RWPE2 (cell line): ENCODE measurements around the gene TFAP2C.
A peak's percentile ranks its signal among the peaks of the same experiment; 100 is the strongest.

Experiments
- ATAC-seq: fragments of 200-7000 bp; cut with Tn5 transposase; 3 replicates; pipeline ENCODE4 v1.9.1; 2021; ENCODE audit warnings: low read depth
- DNase-seq: peaks from one replicate; pipeline ENCODE4 v3.0.0-alpha.2; 2020; ENCODE audit warnings: low spot score
- H3K27ac ChIP-seq: fragments of 450-650 bp; 2 replicates; pipeline ENCODE4 v1.5.1; 2017; ENCODE audit warnings: mild to moderate bottlenecking; ENCODE audit not compliant: poor library complexity, severe bottlenecking
- H3K27me3 ChIP-seq: fragments of 250-450 bp; sonication (Bioruptor Pico); 2 replicates; pipeline ENCODE4 v1.5.1; 2021; ENCODE audit warnings: mild to moderate bottlenecking, moderate library complexity; ENCODE audit not compliant: insufficient read depth, poor library complexity, severe bottlenecking
- H3K36me3 ChIP-seq: fragments of 250-450 bp; sonication (Bioruptor Pico); 2 replicates; pipeline ENCODE4 v1.5.1; 2020; ENCODE audit warnings: low read depth, mild to moderate bottlenecking, moderate library complexity
- H3K4me1 ChIP-seq: fragments of 250-450 bp; sonication (Bioruptor Pico); 2 replicates; pipeline ENCODE4 v1.5.1; 2021; ENCODE audit warnings: mild to moderate bottlenecking, moderate library complexity; ENCODE audit not compliant: insufficient read depth, poor library complexity, severe bottlenecking
- H3K4me3 ChIP-seq: fragments of 250-450 bp; sonication (Bioruptor Pico); 2 replicates; pipeline ENCODE4 v1.5.1; 2021; ENCODE audit warnings: mild to moderate bottlenecking, moderate library complexity; ENCODE audit not compliant: severe bottlenecking
- H3K9me3 ChIP-seq: fragments of 250-450 bp; sonication (Bioruptor Pico); 2 replicates; pipeline ENCODE4 v1.5.1; 2021; ENCODE audit warnings: mild to moderate bottlenecking, moderate library complexity; ENCODE audit not compliant: severe bottlenecking
- CTCF ChIP-seq: fragments of 450-650 bp; IDR thresholded peaks from one replicate; pipeline ENCODE4 v1.5.1; 2017; ENCODE audit warnings: mild to moderate bottlenecking, moderate library complexity; ENCODE audit not compliant: poor library complexity, severe bottlenecking

Gene TFAP2C

DNA sequence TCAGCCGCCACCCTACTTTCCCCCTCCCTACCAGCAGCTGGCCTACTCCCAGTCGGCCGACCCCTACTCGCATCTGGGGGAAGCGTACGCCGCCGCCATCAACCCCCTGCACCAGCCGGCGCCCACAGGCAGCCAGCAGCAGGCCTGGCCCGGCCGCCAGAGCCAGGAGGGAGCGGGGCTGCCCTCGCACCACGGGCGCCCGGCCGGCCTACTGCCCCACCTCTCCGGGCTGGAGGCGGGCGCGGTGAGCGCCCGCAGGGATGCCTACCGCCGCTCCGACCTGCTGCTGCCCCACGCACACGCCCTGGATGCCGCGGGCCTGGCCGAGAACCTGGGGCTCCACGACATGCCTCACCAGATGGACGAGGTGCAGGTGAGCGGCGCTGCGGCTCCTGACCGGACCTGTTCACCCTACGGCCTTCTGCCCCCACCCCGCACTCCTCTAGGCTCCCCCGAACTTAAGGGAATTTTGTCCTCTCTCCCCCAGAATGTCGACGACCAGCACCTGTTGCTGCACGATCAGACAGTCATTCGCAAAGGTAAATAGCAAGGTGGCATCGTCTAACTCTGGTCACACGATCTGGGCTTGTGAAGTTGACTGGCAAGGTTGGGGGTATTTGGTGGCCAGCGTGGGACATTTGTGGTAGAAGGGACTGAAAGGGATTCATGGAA lies 2.3 kb downstream of the TFAP2C start:
- ATAC-seq: no peak
- Histone ChIP-seq H3K4me3 (peak overlapping the region; percentile 60), H3K36me3 (peaks cover 40% of the 10 kb centered on the region), H3K9me3 (no peaks in the 10 kb centered on the region), H3K4me1 (peaks cover 27% of the 10 kb centered on the region), H3K27me3 (no peaks in the 10 kb centered on the region), H3K27ac (peak overlapping the region; percentile 49)
- DNase-seq: peak; percentile 80
- TF ChIP-seq CTCF: no peak

DNA sequence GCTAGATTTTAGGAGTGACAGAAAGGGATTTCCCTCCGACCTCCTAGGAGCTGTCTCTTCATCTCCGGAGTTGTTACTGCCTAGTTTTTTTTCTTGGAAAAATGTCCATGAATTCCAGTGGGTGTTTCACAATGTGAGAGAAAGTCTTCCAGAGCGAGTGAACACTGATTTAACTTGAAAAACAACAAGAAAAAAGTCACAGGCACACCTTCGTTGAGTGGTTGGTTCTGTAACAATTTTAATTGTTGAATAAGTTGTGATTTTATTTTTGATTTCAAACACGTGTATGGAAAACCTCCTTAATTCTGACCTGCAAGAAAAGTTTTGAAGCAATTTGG lies 2.9 kb downstream of the TFAP2C start:
- peak overlapping the region; percentile 60 for H3K4me3 ChIP-seq
- TF ChIP-seq CTCF: no peak
- DNase-seq: no peak
- peaks cover 32% of the 10 kb centered on the region for H3K4me1 ChIP-seq
- no peaks in the 10 kb centered on the region for H3K27me3 ChIP-seq
- no peak for ATAC-seq
- peaks cover 43% of the 10 kb centered on the region for H3K36me3 ChIP-seq
- H3K27ac ChIP-seq: peak overlapping the region; percentile 49
- no peaks in the 10 kb centered on the region for H3K9me3 ChIP-seq

DNA sequence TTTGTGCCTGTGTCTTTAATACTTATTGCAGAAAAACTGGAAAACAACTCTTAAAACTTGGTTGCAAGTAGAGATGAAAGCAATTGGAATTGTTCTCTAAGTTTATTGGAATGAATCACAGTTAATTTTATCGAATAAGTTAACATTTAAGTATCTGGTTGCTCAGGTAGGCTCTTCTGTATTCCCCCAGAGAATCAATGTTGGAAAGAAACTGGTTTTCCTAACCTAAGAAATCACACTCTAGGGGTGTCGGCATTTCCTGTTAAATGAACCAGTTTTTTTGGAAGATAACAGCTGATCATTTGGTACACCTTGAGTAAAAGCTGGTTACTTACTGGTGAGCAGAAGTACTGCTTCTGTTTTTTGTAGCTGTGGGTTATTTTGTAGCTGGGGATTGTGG lies 5.2 kb downstream of the TFAP2C start:
- no peak for TF ChIP-seq CTCF
- H3K4me1 ChIP-seq: peaks cover 34% of the 10 kb centered on the region
- DNase-seq (no peak), ATAC-seq (no peak)
- no peak overlapping the region for H3K4me3 ChIP-seq
- H3K36me3 ChIP-seq: peaks cover 67% of the 10 kb centered on the region
- H3K27me3 ChIP-seq: no peaks in the 10 kb centered on the region
- no peaks in the 10 kb centered on the region for H3K9me3 ChIP-seq
- peak overlapping the region; percentile 69 for H3K27ac ChIP-seq

DNA sequence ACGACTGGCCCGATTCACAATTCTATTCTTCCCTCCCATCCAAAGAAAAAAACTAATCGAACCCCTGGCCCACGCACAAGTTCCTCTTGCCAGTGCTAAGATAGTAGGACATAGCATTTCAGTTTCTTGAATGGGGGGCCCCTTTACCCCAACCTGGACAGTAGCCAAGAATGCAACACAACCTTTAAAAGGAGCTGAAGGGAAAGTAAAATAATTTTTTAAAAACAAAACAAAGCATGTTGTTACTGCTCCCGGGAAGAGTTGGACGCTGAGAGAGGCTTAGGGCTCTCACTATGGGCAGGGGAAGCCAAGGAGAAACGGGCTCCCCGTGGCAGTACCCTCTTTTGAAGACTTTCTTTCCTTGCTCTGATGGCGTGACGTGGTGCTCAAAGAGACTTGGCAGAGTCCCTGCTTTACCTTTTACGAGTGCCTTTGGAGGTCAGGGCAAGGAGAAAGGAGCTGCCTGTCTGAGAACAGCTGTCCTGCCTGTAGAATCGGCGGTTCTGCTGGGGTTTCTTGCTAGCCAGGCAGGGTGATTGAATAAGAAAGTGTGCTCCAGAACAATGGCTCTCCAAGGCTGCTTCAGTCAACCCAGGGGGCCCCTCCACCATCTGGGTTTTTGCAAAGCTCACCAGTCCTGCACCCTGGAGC lies 5.8 kb downstream of the TFAP2C start:
- DNase-seq (no peak), ATAC-seq (no peak)
- H3K9me3 ChIP-seq: no peaks in the 10 kb centered on the region
- peak overlapping the region; percentile 69 for H3K27ac ChIP-seq
- peaks cover 34% of the 10 kb centered on the region for H3K4me1 ChIP-seq
- no peak for TF ChIP-seq CTCF
- no peaks in the 10 kb centered on the region for H3K27me3 ChIP-seq
- no peak overlapping the region for H3K4me3 ChIP-seq
- H3K36me3 ChIP-seq: peaks cover 71% of the 10 kb centered on the region

- no peaks in the 10 kb centered on the region for H3K27me3 ChIP-seq
- H3K4me1 ChIP-seq: peaks cover 34% of the 10 kb centered on the region
- H3K4me3 ChIP-seq: no peak overlapping the region
- peaks cover 76% of the 10 kb centered on the region for H3K36me3 ChIP-seq
- DNase-seq (no peak), ATAC-seq (peak; percentile 88)
- H3K27ac ChIP-seq: peak overlapping the region; percentile 69
- no peaks in the 10 kb centered on the region for H3K9me3 ChIP-seq
- TF ChIP-seq CTCF: no peak
Measured at GRCh38 chr20:56636716-56637115, 7.6 kb downstream of the TFAP2C start.
